DOHH2 (cell line): Measurements from ENCODE around the gene CWC27.

ENCODE experiments used
- H3F3A ChIP-seq: fragments of 200-600 bp; sonication (generic), shearing (Covaris generic); 2 replicates; pipeline ENCODE4 v1.6.0; 2016; ENCODE audit warnings: antibody characterized with exemption, mild to moderate bottlenecking; ENCODE audit not compliant: control insufficient read depth, insufficient read depth
- H3K27ac ChIP-seq: fragments of 200-600 bp; sonication (generic); 2 replicates; pipeline ENCODE4 v1.5.1; 2014; ENCODE audit warnings: low read depth, mild to moderate bottlenecking, low read length, moderate library complexity
- H3K27me3 ChIP-seq: fragments of 200-600 bp; sonication (generic); 2 replicates; pipeline ENCODE4 v1.6.1; 2014; ENCODE audit warnings: mild to moderate bottlenecking, low read length, mixed read lengths; ENCODE audit not compliant: control insufficient read depth
- H3K36me3 ChIP-seq: fragments of 200-600 bp; sonication (generic); 2 replicates; pipeline ENCODE4 v1.6.1; 2014; ENCODE audit warnings: mild to moderate bottlenecking, low read length, moderate library complexity, mixed read lengths; ENCODE audit not compliant: control insufficient read depth
- H3K4me1 ChIP-seq: fragments of 200-600 bp; sonication (generic); 2 replicates; pipeline ENCODE4 v1.6.1; 2014; ENCODE audit warnings: mild to moderate bottlenecking, low read length, mixed read lengths; ENCODE audit not compliant: control insufficient read depth
- H3K4me2 ChIP-seq: fragments of 200-600 bp; sonication (generic); 2 replicates; pipeline ENCODE4 v1.6.0; 2014; ENCODE audit warnings: mild to moderate bottlenecking, low read length, moderate library complexity
- H3K4me3 ChIP-seq: fragments of 200-600 bp; sonication (generic); 2 replicates; pipeline ENCODE4 v1.5.1; 2014; ENCODE audit warnings: mild to moderate bottlenecking, low read length, mixed read lengths
- H3K79me2 ChIP-seq: fragments of 200-600 bp; sonication (generic); 2 replicates; pipeline ENCODE4 v1.6.1; 2014; ENCODE audit warnings: mild to moderate bottlenecking, low read length, mixed read lengths; ENCODE audit not compliant: control insufficient read depth
- H3K9me2 ChIP-seq: fragments of 200-600 bp; sonication (generic); replicated peaks from 2 replicates; pipeline ENCODE4 v1.6.1; 2014; ENCODE audit warnings: mild to moderate bottlenecking, low read length, mixed read lengths; ENCODE audit not compliant: control insufficient read depth
- H3K9me3 ChIP-seq: fragments of 200-600 bp; sonication (generic); 2 replicates; pipeline ENCODE4 v1.6.1; 2014; ENCODE audit warnings: antibody characterized with exemption, low read length, mixed read lengths; ENCODE audit not compliant: control insufficient read depth, insufficient read depth
- H4K20me1 ChIP-seq: fragments of 200-600 bp; sonication (generic); 2 replicates; pipeline ENCODE4 v1.6.0; 2014; ENCODE audit warnings: low read depth, mild to moderate bottlenecking, antibody characterized with exemption, low read length, moderate library complexity; ENCODE audit not compliant: control insufficient read depth, insufficient read depth
- EZH2phosphoT487 ChIP-seq: fragments of 200-600 bp; sonication (generic); IDR thresholded peaks from 2 replicates; pipeline ENCODE4 v1.6.1; 2017; ENCODE audit warnings: borderline replicate concordance, mild to moderate bottlenecking, antibody characterized with exemption, low read length, moderate library complexity, mixed read lengths
- TF ChIP-seq, protein P1 (sequence below): fragments of 200-600 bp; sonication (generic); IDR thresholded peaks from one replicate; pipeline ENCODE4 v1.5.1; 2014; ENCODE audit warnings: antibody characterized with exemption, mild to moderate bottlenecking, low read depth, low read length; ENCODE audit not compliant: poor library complexity, severe bottlenecking

CWC27 gene

DNA sequence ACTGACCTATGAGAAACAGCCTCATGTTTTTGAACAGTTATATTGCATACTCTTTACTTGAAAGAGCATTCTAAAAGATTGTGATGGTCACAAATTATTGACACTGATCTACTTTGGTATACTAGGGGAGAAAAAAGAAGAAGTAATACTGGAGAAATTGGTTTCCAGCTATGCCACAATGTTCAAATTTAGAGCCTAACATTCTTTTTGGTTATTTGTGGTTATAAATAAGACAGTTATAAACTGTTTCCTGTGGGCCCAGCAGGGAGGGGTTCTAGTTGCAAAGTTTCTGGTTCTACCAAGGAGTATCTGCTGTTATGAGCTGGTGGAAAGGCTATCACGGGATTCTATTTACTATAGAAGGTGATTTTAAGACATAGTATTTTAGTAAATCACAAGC is 4.8 kb downstream of the CWC27 start:
- H3K9me3 ChIP-seq = no peaks in the 10 kb centered on the region
- no peak overlapping the region for H3K4me3 ChIP-seq
- H3K4me2 ChIP-seq = no peak overlapping the region
- peaks cover 41% of the 10 kb centered on the region for H3K79me2 ChIP-seq
- H3F3A ChIP-seq = no peaks in the 10 kb centered on the region; the same call in 1 of the 2 replicates
- H3K27me3 ChIP-seq = no peaks in the 10 kb centered on the region
- H3K27ac ChIP-seq = no peak overlapping the region
- H3K36me3 ChIP-seq = peaks cover 8% of the 10 kb centered on the region
- H3K4me1 ChIP-seq = peaks cover 18% of the 10 kb centered on the region
- no peak for TF ChIP-seq EZH2phosphoT487
- TF ChIP-seq, protein P1, sequence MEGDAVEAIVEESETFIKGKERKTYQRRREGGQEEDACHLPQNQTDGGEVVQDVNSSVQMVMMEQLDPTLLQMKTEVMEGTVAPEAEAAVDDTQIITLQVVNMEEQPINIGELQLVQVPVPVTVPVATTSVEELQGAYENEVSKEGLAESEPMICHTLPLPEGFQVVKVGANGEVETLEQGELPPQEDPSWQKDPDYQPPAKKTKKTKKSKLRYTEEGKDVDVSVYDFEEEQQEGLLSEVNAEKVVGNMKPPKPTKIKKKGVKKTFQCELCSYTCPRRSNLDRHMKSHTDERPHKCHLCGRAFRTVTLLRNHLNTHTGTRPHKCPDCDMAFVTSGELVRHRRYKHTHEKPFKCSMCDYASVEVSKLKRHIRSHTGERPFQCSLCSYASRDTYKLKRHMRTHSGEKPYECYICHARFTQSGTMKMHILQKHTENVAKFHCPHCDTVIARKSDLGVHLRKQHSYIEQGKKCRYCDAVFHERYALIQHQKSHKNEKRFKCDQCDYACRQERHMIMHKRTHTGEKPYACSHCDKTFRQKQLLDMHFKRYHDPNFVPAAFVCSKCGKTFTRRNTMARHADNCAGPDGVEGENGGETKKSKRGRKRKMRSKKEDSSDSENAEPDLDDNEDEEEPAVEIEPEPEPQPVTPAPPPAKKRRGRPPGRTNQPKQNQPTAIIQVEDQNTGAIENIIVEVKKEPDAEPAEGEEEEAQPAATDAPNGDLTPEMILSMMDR = no peak
- H4K20me1 ChIP-seq = no peaks in the 10 kb centered on the region
- no peaks in the 10 kb centered on the region for H3K9me2 ChIP-seq

DNA sequence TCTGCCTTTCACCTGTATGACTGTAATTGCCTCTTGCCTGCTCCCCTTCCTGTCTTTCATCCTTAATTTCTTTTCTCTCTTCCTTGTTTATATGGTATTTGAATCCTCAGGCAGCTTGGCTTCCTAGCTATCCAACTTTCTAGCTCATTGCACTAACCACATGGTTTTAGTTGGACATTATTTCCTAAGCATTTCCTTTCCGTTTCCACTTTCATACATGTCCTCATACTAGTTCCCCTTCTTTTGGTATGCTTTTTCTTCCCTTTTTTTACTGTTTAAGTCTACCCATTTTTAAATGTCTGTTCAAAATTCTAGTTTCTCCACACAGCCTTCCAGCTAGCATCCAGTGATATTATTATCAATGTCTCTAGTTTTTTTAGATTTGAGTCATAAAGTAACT is 6.6 kb downstream of the CWC27 start:
- no peaks in the 10 kb centered on the region for H3K9me2 ChIP-seq
- H4K20me1 ChIP-seq = no peaks in the 10 kb centered on the region
- H3K9me3 ChIP-seq = no peaks in the 10 kb centered on the region
- no peaks in the 10 kb centered on the region; the same call in 1 of the 2 replicates for H3F3A ChIP-seq
- TF ChIP-seq, protein P1 = no peak
- no peak for TF ChIP-seq EZH2phosphoT487
- no peak overlapping the region for H3K4me2 ChIP-seq
- H3K36me3 ChIP-seq = peaks cover 8% of the 10 kb centered on the region
- peaks cover 9% of the 10 kb centered on the region for H3K4me1 ChIP-seq
- H3K27me3 ChIP-seq = no peaks in the 10 kb centered on the region
- H3K27ac ChIP-seq = no peak overlapping the region
- H3K4me3 ChIP-seq = no peak overlapping the region
- H3K79me2 ChIP-seq = peaks cover 26% of the 10 kb centered on the region

DNA sequence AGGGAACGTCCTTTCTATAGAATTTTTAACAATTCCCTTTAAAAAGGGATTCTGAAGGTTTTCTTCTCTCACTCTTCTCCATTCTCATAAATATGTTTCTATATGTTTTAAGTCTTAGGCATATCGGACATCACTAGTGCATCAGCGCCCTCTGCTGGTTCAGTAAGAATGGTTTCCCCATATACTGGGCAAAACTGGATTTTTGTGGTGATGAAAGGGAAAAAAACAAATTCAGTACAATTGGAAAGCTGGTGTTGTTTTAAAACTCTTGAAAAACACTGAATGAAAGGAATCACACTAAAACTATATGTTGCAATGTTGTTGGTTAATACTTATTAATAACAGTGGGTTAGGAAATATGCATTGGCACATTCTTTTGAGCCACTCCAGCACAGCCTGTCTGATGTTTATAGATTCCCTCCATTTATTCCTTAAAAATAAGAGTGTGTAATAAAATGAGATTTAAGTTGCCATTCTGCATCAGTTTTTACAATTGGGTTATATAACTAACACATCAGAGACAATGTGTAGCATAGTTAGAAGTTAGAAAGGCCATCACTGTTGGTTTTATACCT is 15.8 kb downstream of the CWC27 start:
- Histone ChIP-seq H3K9me3 (no peaks in the 10 kb centered on the region), H3K4me3 (no peak overlapping the region), H3K27ac (no peak overlapping the region), H4K20me1 (no peaks in the 10 kb centered on the region), H3K36me3 (peaks cover 16% of the 10 kb centered on the region), H3F3A (no peaks in the 10 kb centered on the region), H3K27me3 (no peaks in the 10 kb centered on the region), H3K9me2 (no peaks in the 10 kb centered on the region), H3K79me2 (0 out of 2 replicates have a peak, but pooled peaks cover 2% of the 10 kb centered on the region), H3K4me1 (no peaks in the 10 kb centered on the region), H3K4me2 (no peak overlapping the region)
- TF ChIP-seq, protein P1 = peak; percentile 95
- TF ChIP-seq EZH2phosphoT487 = no peak
